ENCODE measurements around the gene ZC3HAV1. TPM values are rescaled to one million over a fixed set of nuclear protein-coding genes. Genes with fewer than 3 reads are reported as not detected.
"Not testable (repeated sequence)": the region's sequence is repeated elsewhere in the genome, so short reads cannot be mapped to it uniquely, and the experiment has no call there.

The ZC3HAV1 gene
- total RNA-seq, 1 donor from 2014 or later: 6.8 TPM

GRCh38 chr7:139065323-139065722, 44.2 kb downstream of the ZC3HAV1 start:
- no peak for DNase-seq (ENCODE audit: low spot score)
- intact Hi-C loops (cut with DNase I): no loop called here

GRCh38 chr7:139061416-139061815, 48.1 kb downstream of the ZC3HAV1 start:
- DNase-seq (ENCODE audit: low spot score): no peak
- intact Hi-C loops (cut with DNase I): no loop called here

- intact Hi-C loops (cut with DNase I): no loop called here
- no peak for DNase-seq (ENCODE audit: low spot score)
These were observed 48.8 kb downstream of the ZC3HAV1 start for GRCh38 chr7:139060695-139061237.

- intact Hi-C loops (cut with DNase I): no loop called here
These were observed 49.6 kb downstream of the ZC3HAV1 start for GRCh38 chr7:139059905-139060304.

GRCh38 chr7:139058943-139059342, 50.6 kb downstream of the ZC3HAV1 start:
- no peak for DNase-seq (ENCODE audit: low spot score)
- intact Hi-C loops (cut with DNase I): no loop called here

More at GRCh38 chr7:139059905-139060304, 49.6 kb downstream of the ZC3HAV1 start:
- DNase-seq (ENCODE audit: low spot score): no peak

- intact Hi-C loops (cut with DNase I): no loop called here
- no peak for DNase-seq (ENCODE audit: low spot score)
These were observed 53.8 kb downstream of the ZC3HAV1 start for GRCh38 chr7:139055674-139056073.

GRCh38 chr7:139054656-139055055, 54.9 kb downstream of the ZC3HAV1 start:
- DNase-seq (ENCODE audit: low spot score); intact Hi-C loops (cut with DNase I): not testable (repeated sequence)

GRCh38 chr7:139054101-139054500, 55.4 kb downstream of the ZC3HAV1 start:
- intact Hi-C loops (cut with DNase I): no loop called here

GRCh38 chr7:139051655-139052054, 57.9 kb downstream of the ZC3HAV1 start:
- intact Hi-C loops (cut with DNase I): no loop called here
- no peak for DNase-seq (ENCODE audit: low spot score)

More at GRCh38 chr7:139054101-139054500, 55.4 kb downstream of the ZC3HAV1 start:
- DNase-seq (ENCODE audit: low spot score): no peak

GRCh38 chr7:139049936-139050335, 59.6 kb downstream of the ZC3HAV1 start:
- intact Hi-C loops (cut with DNase I): no loop called here
- no peak for DNase-seq (ENCODE audit: low spot score)

- intact Hi-C loops (cut with DNase I): no loop called here
These were observed 60.4 kb downstream of the ZC3HAV1 start for GRCh38 chr7:139049111-139049510.

GRCh38 chr7:139047970-139048369, 61.5 kb downstream of the ZC3HAV1 start:
- intact Hi-C loops (cut with DNase I): no loop called here
- DNase-seq (ENCODE audit: low spot score): no peak

More at GRCh38 chr7:139049111-139049510, 60.4 kb downstream of the ZC3HAV1 start:
- no peak for DNase-seq (ENCODE audit: low spot score)

- intact Hi-C loops (cut with DNase I): no loop called here
- DNase-seq (ENCODE audit: low spot score): no peak
These were observed 63.4 kb downstream of the ZC3HAV1 start for GRCh38 chr7:139046143-139046542.

- no peak for DNase-seq (ENCODE audit: low spot score)
- intact Hi-C loops (cut with DNase I): no loop called here
These were observed 64.4 kb downstream of the ZC3HAV1 start for GRCh38 chr7:139044813-139045794.

GRCh38 chr7:139043823-139044812, 65.4 kb downstream of the ZC3HAV1 start:
- DNase-seq (ENCODE audit: low spot score): no peak
- intact Hi-C loops (cut with DNase I): no loop called here

- intact Hi-C loops (cut with DNase I): no loop called here
- no peak for DNase-seq (ENCODE audit: low spot score)
These were observed 68.0 kb downstream of the ZC3HAV1 start for GRCh38 chr7:139041378-139042085.

- intact Hi-C loops (cut with DNase I): no loop called here
- no peak for DNase-seq (ENCODE audit: low spot score)
These were observed 70.8 kb downstream of the ZC3HAV1 start for GRCh38 chr7:139038691-139039090.

GRCh38 chr7:139036901-139037300, 72.6 kb downstream of the ZC3HAV1 start:
- no peak for DNase-seq (ENCODE audit: low spot score)
- intact Hi-C loops (cut with DNase I): no loop called here

All from cardiac septum (tissue), 1 donor.